Right kidney (tissue), 1 donor: ENCODE data around the gene KCTD16.

Experiments
- DNase-seq: peaks from one replicate; pipeline ENCODE4 v3.0.0-alpha.2; 2016

Gene KCTD16

GRCh38 chr5:144166696-144167095 is 4.0 kb upstream of the KCTD16 start:
- no peak for DNase-seq

GRCh38 chr5:144167998-144168397 is 2.7 kb upstream of the KCTD16 start:
- no peak for DNase-seq

GRCh38 chr5:144169904-144170275 is 783 bp upstream of the KCTD16 start:
- no peak for DNase-seq

- DNase-seq = no peak
These were observed 3.1 kb downstream of the KCTD16 start for GRCh38 chr5:144173766-144174165.

- no peak for DNase-seq
These were observed 6.9 kb downstream of the KCTD16 start for GRCh38 chr5:144177548-144177947.

GRCh38 chr5:144179226-144179625 is 8.6 kb downstream of the KCTD16 start:
- no peak for DNase-seq

GRCh38 chr5:144183254-144183889 is 12.7 kb downstream of the KCTD16 start:
- no peak for DNase-seq

GRCh38 chr5:144187699-144188294 is 17.1 kb downstream of the KCTD16 start:
- DNase-seq = no peak

GRCh38 chr5:144189800-144190429 is 19.2 kb downstream of the KCTD16 start:
- DNase-seq = no peak

GRCh38 chr5:144191531-144191930 is 20.9 kb downstream of the KCTD16 start:
- DNase-seq = no peak

- no peak for DNase-seq
These were observed 21.3 kb downstream of the KCTD16 start for GRCh38 chr5:144191998-144192397.

- DNase-seq = no peak
These were observed 22.0 kb downstream of the KCTD16 start for GRCh38 chr5:144192661-144193060.

GRCh38 chr5:144194144-144194543 is 23.5 kb downstream of the KCTD16 start:
- no peak for DNase-seq

- no peak for DNase-seq
These were observed 24.8 kb downstream of the KCTD16 start for GRCh38 chr5:144195448-144195847.

- no peak for DNase-seq
These were observed 25.9 kb downstream of the KCTD16 start for GRCh38 chr5:144196612-144197011.

GRCh38 chr5:144198386-144198785 is 27.7 kb downstream of the KCTD16 start:
- no peak for DNase-seq

- DNase-seq = no peak
These were observed 30.9 kb downstream of the KCTD16 start for GRCh38 chr5:144201588-144201987.

GRCh38 chr5:144202072-144202471 is 31.4 kb downstream of the KCTD16 start:
- no peak for DNase-seq

- no peak for DNase-seq
These were observed 32.1 kb downstream of the KCTD16 start for GRCh38 chr5:144202726-144203125.

GRCh38 chr5:144203750-144204596 is 33.3 kb downstream of the KCTD16 start:
- no peak for DNase-seq

GRCh38 chr5:144205141-144205551 is 34.5 kb downstream of the KCTD16 start:
- DNase-seq = peak; percentile 67

GRCh38 chr5:144206141-144206540 is 35.5 kb downstream of the KCTD16 start:
- DNase-seq = no peak

GRCh38 chr5:144207875-144208444 is 37.3 kb downstream of the KCTD16 start:
- DNase-seq = no peak
